Erythroblast (primary cell): ENCODE results near the gene ELAC2.

ENCODE experiments used
- GATA1 ChIP-seq: IDR thresholded peaks from 2 replicates; pipeline ENCODE4 v1.6.1; 2011; ENCODE audit warnings: low read depth, mild to moderate bottlenecking, control low read depth, low read length, moderate library complexity
- POLR2A ChIP-seq: IDR thresholded peaks from 2 replicates; pipeline ENCODE4 v1.6.1; 2011; ENCODE audit warnings: mild to moderate bottlenecking, low read length

GRCh38 chr17:13016881-13017654 is 759 bp downstream of the ELAC2 start:
- TF ChIP-seq POLR2A: no peak
- TF ChIP-seq GATA1: no peak
